GM19023 (cell line): ENCODE measurements around the gene COL12A1.

Experiments
- ATAC-seq: cut with Tn5 transposase; IDR thresholded peaks from one replicate; pipeline ENCODE4 v1.9.1; 2021; ENCODE audit warnings: mild to moderate bottlenecking, moderate library complexity; ENCODE audit not compliant: unreplicated experiment

Gene COL12A1

DNA sequence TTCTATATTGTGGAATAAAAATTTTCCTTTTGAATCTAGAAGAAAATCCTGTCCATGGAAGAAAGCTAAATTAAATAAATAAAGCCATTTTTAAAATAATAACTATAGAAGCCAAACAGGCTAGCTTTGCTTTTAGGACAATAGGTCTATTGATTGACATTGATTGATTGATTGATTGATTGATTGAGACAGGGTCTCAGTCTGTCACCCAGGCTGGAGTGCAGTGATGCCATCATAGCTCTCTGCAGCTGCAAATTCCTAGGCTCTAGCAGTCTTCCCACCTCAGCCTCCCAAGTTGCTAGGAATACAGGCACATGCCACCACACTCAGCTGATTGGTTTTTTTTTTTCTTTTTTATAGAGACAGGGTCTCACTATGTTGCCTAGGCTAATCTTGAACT, 97.9 kb downstream of the COL12A1 start:
- no peak for ATAC-seq

GRCh38 chr6:75106426-75106825, 99.4 kb downstream of the COL12A1 start:
- ATAC-seq = no peak

DNA sequence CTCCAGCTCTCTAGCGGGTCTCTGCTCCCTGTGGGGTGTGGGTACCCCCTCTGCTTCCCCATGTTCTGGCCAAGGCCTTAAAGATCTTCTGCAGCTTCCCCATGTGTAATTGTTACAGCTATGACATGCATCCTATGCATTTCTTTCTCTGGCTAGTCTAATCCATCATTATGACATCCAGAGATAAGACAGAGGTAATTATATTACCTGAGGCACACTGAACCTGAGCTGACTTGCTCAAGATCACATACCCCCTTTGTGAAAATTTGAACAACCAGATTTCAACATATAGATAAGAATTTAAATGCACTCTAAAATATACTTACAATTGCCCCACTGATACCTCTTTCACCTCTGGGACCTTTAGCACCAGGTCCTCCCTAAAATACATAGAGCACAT, 102.4 kb downstream of the COL12A1 start:
- no peak for ATAC-seq

DNA sequence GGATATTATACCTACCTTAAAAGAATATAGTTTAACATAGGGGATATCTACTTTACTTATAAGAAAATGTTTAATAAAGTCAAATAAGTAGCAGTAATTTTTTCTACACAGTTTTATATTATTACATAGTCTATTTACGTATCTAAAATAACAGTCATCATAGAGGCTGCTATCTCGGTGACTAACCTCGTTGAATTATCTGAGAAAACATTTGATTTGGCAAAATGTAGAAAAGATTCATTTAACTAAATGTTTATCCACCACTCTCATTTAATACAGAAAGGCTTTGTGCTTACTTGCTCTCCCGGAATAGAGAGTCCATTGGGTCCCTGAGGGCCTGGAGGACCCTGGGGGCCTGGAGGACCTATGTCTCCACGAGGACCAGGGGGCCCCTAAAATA, 103.6 kb downstream of the COL12A1 start:
- no peak for ATAC-seq

GRCh38 chr6:75101896-75102295, 104.0 kb downstream of the COL12A1 start:
- no peak for ATAC-seq

DNA sequence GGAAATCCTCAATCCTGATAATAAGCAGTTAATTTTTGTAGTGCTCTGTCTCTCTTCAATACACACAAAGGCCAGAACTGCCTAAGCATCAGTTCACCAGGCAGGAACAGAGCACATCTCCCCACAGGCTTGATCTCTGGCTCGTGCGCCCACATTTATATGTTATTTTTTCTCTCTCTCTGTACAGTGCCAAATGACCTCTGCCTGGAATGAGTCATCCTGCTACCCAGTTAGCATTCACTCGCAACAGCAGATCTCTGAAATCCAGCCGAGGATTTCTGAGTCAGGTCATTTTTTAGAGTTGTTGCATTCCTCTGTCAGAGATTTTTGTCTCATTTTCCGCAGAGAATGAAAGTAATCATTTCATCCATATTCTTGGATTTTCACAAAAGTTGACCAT, 107.1 kb downstream of the COL12A1 start:
- no peak for ATAC-seq

DNA sequence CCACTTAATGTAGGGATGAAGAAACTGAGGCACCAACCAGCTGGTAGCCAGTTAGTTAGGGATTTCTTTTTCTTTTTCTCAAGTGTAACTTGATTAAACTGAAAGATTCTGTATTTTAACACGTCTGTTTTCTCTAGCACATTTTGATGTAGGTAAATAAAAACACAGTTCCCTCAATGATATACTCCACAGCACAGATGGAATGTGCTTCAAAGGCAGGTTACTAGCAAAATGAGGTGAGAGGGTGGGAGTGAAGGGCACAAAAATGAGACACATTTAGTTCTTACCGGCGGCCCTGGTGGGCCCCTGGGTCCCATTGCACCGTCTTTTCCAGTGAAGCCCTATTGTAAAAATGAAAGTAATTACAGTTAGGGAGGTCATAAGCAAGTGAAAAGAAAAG, 108.9 kb downstream of the COL12A1 start:
- ATAC-seq = no peak

DNA sequence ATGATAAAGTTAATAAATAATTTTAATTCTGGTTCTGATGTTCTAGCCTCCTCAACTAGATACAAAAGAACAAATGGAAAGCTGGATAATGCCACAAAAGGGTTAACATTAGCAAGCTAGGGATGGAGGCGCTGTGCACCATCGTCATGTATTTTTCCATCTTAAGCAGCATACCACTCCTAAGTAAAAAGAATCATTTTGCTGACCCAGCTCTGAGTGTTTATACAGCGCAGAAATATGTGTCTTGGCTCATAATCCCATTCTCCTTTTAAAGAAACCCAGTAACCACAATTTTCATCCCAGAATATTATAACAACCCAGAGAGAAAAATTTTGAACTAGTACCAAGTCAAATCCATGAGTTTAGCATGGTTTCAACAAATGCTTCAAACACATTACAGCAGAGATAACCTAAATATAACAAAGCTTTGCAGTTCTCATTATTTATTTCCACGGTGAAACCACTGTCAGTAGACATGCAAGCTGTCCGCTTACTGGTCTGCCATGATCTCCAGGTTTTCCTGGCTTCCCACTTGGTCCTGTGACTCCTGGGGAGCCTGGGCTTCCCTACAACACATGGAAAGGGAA, 111.1 kb downstream of the COL12A1 start:
- ATAC-seq = no peak

GRCh38 chr6:75091467-75092190, 114.2 kb downstream of the COL12A1 start:
- ATAC-seq = no peak

DNA sequence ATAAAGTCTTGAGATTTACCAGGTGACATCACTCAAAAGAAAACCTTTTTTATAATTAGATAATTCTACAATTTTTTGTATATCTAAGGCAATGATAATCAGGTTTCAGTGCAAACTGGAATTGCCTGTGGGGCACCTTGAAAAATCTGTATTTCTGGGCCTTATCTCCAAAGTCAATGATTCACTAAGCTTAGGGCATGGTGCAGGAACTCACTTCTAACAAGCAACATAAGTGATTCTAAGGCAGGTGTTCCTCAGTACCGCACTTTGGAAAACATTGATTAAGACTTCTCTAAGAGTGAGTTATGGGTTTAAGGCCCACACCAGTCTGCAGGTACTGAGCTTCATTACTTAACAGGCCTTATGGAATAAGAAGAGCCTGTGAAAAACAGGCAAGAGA, 115.3 kb downstream of the COL12A1 start:
- ATAC-seq = no peak

- no peak for ATAC-seq
These were observed 115.9 kb downstream of the COL12A1 start for GRCh38 chr6:75089921-75090320.

GRCh38 chr6:75089151-75089897, 116.5 kb downstream of the COL12A1 start:
- ATAC-seq = no peak

DNA sequence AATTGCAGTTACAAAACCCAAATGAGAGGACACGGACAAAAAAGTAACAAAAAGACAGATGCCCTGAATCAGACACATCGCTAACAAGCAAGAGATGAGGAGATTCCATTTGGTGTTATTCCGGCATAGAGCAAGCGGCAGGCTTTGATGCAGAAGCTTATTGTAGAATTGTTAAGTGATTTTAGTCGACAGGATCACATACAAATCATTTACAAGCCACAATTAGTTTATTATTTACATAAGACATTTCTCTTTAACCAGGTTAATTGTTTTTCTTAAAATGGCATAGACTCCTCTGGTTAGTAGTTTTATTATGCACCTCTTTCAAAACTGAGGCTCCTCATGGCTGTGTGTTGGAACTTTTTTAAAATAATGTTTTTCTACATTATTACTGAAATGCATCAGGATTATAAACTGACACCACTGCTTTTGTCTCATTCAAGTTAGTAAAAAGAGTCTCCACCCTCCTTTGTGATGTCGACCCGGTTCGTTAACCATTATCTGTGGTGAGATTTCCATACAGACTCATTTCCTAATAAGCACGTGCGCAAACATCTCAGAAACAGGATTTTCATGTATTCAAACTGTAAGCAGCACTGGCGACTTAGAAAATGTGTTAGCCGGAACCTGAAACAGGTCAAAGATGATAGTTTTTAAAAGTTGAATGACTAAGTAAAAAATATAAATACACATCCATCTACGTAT, 119.8 kb downstream of the COL12A1 start:
- ATAC-seq = no peak

DNA sequence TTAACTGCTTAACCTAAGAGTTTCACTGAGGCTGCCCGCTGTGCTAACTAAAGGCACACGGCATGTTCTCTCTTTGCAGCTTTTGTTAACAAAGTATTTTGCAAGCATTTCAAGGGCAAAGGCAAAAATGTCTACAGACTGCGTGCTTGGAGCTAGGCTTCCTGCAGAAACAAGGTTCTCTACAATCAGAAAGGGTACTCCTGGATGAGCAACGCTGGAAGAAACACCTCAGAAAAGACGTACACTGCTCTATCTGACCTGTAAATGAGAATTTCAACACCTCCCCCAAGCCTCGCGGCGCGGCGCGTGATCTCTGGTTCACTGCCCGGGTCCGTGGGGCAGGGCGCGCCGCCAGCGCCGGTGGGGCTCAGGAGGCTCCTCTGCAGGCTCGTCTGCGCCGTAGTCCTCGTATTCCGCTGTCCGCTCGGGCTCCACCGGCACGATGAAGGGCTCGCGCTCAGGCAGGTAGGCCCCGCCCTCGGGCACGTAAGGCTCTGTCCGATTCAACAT, 120.9 kb downstream of the COL12A1 start:
- ATAC-seq = no peak

- ATAC-seq = no peak
These were observed 121.8 kb downstream of the COL12A1 start for GRCh38 chr6:75084018-75084417.

GRCh38 chr6:75081921-75082320, 123.9 kb downstream of the COL12A1 start:
- no peak for ATAC-seq

DNA sequence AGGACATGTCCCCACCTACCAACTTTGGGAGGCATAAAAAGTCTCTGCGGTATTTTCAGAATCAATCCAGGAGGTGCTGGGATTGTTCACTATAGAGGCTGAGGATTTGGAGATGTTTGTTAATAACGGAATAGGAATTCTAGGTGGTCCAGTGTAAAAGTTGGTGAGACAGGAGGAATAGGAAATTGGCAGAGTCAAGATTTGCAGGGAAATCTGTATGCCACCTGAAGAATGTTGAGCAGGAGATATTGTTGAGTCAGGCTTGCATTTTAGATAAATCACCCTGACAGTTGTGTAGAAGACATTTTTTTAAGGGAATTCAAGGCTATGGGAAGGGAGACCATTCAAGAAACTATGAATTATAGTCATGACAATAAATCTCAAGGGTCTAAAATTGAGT, 124.8 kb downstream of the COL12A1 start:
- ATAC-seq = no peak

GRCh38 chr6:75079589-75079988, 126.3 kb downstream of the COL12A1 start:
- ATAC-seq = no peak

- ATAC-seq = no peak
These were observed 128.2 kb downstream of the COL12A1 start for GRCh38 chr6:75077701-75078100.

- ATAC-seq = no peak
These were observed 129.8 kb downstream of the COL12A1 start for GRCh38 chr6:75076009-75076408.

DNA sequence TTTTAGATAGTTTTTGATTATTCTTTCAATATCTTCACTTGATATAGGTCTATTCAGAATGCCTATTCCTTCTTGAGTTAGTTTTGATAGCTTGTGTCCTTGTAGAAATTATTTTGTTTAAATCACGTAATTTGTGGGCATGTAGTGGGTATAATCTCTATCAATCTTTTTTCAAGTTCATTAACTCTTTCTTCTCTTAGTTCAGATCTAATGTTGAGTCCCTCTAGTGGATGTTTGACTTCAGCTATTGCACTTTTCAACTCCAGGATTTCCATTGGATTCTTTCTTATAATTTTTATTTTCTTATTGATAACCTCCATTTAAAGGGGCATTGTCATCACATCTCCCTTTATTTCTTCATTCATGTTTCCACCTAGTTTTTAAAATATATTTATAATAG, 135.6 kb downstream of the COL12A1 start:
- ATAC-seq = no peak
